Raji (cell line): ENCODE measurements around the gene COPS4.

Source experiments
- POLR2A ChIP-seq: IDR thresholded peaks from 2 replicates; pipeline ENCODE4 v1.6.1; 2011; ENCODE audit warnings: low read depth, low read length, control low read depth; ENCODE audit not compliant: insufficient read depth

COPS4 gene

DNA sequence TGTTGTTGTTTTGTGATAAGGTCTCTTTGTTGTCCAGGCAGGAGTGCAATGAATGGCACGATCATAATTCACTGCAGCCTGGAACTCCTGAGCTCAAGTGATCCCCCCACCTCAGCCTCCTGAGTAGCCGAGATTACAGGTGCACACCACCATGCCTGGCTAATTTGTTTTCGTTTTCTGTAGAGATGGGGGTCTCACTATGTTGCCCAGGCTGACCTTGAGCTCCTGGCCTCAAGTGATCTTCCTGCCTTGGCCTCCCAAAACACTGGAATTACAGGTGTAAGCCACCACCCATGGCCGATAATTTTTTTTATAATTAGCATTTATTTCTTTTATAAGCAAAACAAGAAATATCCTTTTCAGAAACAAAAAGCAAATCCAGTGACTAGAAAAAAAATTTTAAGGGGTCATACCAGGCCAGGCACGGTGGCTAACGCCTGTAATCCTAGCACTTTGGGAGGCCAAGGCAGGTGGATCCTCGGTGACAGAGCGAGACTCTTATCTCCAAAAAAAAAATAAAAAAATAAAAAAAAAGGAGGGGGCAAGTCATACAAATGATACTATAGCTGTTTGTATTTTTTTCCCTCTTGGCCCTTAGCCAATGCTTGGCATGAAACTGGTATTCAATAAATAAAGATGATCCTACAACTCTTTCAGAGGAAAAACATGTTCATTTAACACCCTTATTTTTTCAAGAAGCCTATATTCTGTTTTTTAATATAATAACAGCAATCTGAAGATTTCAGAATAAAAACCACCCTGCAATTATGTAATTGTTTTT is 76.2 kb downstream of the COPS4 start:
- TF ChIP-seq POLR2A = no peak

DNA sequence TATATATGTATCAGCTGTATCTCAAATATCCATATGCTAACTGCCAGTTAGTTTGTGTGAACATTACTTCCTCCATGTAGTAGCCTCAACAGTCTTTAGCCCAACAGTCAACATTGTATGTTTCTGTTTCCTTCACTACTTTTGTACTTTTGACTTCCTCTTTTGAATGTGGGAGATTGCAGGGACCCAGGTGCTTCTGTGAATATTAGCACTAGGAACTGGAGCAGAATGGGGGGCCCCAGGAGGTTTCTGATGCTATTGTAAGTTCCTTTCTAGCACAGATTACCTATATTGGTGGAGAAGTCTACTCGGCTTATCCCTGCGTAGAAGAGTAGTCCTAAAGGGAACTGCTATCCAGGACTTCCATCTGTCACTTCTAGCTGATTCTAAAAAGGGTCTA is 77.2 kb downstream of the COPS4 start:
- TF ChIP-seq POLR2A = no peak

DNA sequence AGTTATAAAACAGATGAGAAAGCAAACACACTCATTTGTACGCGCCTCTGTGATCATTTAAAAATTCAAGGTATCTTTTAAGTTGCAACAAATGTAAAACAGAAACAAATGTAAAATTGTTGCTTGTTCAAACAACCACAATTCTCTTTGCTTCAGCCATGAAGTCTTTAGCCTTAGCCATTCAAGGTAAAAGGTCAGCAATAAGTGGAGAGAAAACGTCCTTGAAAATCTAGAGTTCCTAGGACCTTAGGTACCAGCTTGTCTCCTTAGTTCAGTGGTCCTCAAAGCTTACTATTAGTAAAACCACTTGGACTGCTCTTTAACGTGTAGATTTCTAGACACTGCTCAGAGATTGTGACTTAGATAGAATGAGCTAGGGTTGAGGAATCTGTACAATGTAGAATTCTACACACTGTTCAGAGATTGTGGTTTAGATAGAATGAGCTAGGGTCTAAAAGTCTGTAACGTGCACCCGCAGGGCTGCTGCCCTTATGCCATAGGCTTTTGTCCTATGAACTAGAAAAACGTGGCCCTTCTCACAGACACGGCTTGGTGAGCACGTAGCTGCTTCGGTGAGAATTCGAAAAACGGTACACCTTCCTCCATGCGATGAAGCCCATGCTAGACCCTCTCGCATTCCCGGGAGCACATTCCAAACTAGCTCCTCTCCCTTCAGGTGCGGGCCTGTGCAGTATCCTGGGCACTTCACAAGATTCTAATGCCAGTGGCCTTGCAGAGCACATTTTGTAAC is 77.9 kb downstream of the COPS4 start:
- TF ChIP-seq POLR2A = peak; percentile 35; the same call in 1 of the 2 replicates

DNA sequence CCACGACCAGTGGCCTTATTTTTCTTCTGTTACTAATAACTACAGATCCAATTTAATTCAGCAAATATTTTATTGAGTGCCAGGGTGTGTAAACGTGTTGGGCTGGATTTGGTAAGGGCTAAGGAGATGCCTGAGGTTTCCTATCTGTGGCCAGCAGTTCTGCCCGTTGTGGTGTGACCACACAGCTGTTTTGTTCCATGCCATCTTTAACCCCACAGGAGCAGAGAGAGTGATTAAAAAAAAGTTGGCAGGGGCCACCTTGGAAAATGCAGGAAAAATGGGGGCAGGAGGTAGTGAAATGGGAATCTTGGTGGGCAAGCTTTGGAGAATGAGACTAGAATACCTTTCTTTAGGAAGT is 78.4 kb downstream of the COPS4 start:
- 0 out of 2 replicates have a peak, but pooled peaks have one; percentile 4 for TF ChIP-seq POLR2A

DNA sequence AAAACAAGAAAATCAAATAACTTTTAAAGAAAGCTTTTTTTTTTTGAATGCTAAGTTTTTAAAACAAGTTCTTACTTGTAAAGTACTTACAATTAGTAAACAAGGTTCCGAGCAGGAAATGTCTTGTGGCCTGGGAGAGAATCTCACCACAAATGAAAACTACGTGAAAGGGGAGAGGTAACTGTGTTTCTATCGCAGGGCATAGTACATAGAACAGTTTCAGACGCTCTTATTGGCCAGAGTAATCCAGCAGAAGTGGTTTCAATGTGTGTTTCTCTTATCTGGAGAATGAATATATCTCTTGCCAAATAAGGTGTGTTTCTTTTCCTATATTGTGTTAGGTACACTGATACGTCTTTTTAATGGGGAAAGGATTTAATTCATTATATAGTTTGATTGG is 79.6 kb downstream of the COPS4 start, which contains the start of gene PLAC8:
Gene PLAC8 (minus strand): TSS at position 154 of the 400 bp plus-strand sequence. CDS start 6,808 bp downstream, outside the sequence.
- TF ChIP-seq POLR2A = peak; percentile 59; the same call in 1 of the 2 replicates

DNA sequence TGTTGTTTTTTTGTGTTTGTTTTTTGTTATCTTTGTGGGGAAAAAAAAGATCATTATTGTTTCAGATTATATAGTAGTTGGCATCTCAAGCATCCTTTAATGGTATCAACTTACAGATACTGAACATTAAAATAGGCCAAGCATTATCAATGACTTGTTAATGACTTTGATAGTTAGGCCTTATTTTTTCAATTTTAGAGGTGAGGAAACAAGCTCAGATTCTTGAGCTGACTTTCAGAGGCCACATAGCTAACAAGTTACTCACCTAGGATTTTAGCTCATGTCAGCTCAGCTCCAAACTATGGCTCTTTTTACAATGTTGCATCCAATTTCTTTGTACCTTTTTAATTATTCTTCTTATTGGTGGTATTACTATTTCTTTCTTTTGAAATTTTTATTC is 80.0 kb downstream of the COPS4 start:
- TF ChIP-seq POLR2A = no peak

DNA sequence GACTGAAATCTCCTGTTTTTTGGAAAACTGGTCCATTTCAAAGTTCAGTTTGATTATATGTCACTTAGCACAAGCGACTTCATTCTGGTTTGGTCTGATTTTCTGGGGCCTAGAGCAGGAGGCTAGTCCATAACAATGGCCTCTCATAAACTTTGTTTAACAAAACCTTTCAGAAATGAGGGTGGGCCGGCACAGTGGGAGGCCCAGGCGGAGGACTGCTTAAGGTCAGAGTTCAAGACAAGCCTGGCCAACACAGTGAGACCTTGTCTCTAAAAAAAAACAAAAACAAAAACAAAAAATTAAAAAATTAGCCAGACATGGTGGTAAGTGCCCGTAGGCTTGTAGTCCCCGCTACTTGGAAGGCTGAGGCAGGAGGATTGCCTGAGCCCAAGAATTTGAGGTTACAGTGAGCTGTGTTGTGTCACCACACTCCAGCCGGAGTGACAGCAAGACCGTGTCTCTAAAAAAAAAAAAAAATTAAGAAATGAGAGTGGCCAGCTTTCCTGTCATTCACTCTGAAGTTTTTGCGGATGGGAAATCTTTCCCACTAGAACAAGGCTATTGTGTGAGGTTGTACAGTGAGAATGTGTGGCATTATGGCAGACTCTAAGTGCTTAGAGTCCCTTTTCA is 80.8 kb downstream of the COPS4 start:
- TF ChIP-seq POLR2A = no peak

DNA sequence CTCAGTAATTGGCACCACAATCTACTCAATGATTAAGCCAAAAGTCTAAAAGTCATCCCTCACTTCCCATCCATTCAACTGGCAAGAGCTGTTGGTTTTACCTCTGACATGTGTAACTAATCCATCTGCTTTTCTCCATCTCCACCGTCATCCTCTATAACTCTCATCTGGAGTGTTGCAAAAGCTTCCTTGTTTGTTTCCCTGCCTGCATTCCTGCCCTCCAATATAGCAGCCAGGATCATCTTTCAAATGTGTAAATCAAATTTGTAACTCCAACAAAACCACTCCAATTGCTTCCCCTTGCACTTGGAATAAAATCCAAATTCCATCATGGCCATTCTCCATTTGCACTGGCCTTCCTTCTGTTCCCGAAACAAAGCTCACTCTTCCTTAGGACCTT is 83.9 kb downstream of the COPS4 start:
- no peak for TF ChIP-seq POLR2A

DNA sequence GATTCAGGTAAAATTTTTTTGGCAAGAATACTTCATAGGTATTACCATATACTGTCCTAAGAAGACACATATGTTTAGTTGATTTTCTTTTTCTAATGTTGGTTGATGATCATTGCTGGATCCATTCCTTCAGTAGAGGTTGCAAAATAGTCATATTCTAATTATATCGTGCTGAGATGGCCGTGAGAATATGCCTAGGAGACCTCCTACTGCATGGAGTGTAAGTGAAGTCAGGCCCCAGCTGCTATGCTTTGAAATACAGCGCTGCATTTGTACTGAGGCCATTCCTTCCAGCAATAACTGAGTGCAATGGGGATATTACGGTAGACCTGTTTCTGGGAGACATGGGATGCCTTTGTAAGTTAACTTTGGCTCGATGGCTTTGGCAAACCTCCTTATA is 86.3 kb downstream of the COPS4 start:
- no peak for TF ChIP-seq POLR2A

DNA sequence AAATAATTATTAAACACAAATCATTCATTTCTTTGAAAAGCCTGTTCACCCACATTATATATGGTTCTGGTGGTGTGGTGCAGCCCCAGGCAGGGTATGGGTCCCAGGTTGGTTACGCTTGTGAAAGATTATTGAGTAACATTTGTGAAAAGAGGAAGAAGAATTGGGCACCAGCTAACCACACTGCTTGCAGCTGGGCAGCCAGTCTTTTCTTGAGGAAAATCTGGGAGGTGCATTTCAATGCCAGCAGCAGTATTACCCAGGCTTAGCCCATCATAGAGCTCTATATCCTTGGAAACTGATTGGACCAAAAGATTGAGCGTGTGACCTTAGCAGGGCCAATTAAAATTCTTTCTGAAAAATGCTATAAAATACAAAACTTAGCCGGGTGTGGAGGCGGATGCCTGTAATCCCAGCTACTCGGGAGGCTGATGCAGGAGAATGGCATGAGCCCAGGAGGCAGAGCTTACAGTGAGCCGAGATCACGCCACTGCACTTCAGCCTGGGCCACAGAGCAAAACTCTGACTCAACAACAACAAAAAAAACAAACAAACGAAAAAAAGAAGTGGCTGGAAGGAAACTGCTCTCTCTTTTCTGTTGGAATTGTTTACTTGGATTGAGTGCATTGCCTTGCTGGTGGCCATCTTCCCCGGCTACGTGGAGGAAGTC is 89.3 kb downstream of the COPS4 start:
- no peak for TF ChIP-seq POLR2A
